HepG2 (cell line): ENCODE data around the gene ARMC10. TPM values are rescaled to one million over a fixed set of nuclear protein-coding genes. Genes with fewer than 3 reads are reported as not detected.
A peak's percentile ranks its signal among the peaks of the same experiment; 100 is the strongest.

ENCODE experiments used
- ELF4 ChIP-seq: sonication (generic); formaldehyde crosslinking; IDR thresholded peaks from 2 replicates; pipeline ENCODE4 v1.5.0; 2020; ENCODE audit warnings: missing genetic modification reagents, mild to moderate bottlenecking, moderate library complexity, borderline replicate concordance
- GATAD1 ChIP-seq: IDR thresholded peaks from 2 replicates; pipeline ENCODE4 v1.6.1; 2016; ENCODE audit warnings: missing genetic modification reagents, missing compliant biosample characterization
- GFI1 ChIP-seq: sonication (generic); formaldehyde crosslinking; IDR thresholded peaks from 2 replicates; pipeline ENCODE4 v1.5.0; 2020; ENCODE audit warnings: missing genetic modification reagents, mild to moderate bottlenecking, borderline replicate concordance
- HNF1A ChIP-seq, 2 experiments: sonication (generic) in 1 of 2; formaldehyde crosslinking in 1 of 2; IDR thresholded peaks; 2 replicates each; pipeline versions ENCODE4 v1.4.0 to v1.6.1; 2016 to 2020; ENCODE audit warnings: borderline replicate concordance in 1 of 2, low read depth in 1 of 2, mild to moderate bottlenecking in 1 of 2, missing genetic modification reagents in 1 of 2
- MTA1 ChIP-seq: sonication (generic); formaldehyde crosslinking; IDR thresholded peaks from 2 replicates; pipeline ENCODE4 v1.4.0; 2020; ENCODE audit warnings: missing genetic modification reagents, mild to moderate bottlenecking, borderline replicate concordance
- ZNF354B ChIP-seq: sonication (generic); formaldehyde crosslinking; IDR thresholded peaks from 2 replicates; pipeline ENCODE4 v1.8.0; 2022; ENCODE audit warnings: mild to moderate bottlenecking, missing genetic modification reagents
- ZNF446 ChIP-seq: sonication (generic); formaldehyde crosslinking; IDR thresholded peaks from 2 replicates; pipeline ENCODE4 v1.5.0; 2020; ENCODE audit warnings: mild to moderate bottlenecking, missing genetic modification reagents
- ZNF710 ChIP-seq: sonication (generic); formaldehyde crosslinking; IDR thresholded peaks from 2 replicates; pipeline ENCODE4 v1.5.0; 2020; ENCODE audit warnings: mild to moderate bottlenecking, missing genetic modification reagents, borderline replicate concordance
- ZNF770 ChIP-seq: sonication (generic); formaldehyde crosslinking; IDR thresholded peaks from 2 replicates; pipeline ENCODE4 v1.5.0; 2020; ENCODE audit warnings: mild to moderate bottlenecking, missing genetic modification reagents
- polyA plus RNA-seq, 8 experiments: library from polyadenylated mRNA; depleted of rRNA in 3 of 8; stranded (reverse) in 7 of 8; unstranded in 1 of 8; fragments of >200 nt; fragmentation: Illumina TruSeq in 4 of 8; extraction: Trizol in 4 of 8; gene quantifications; 2 replicates each; pipeline versions ENCODE4 v1.2.1 to v1.2.3, GENCODE V29; 2011 to 2016; ENCODE audit warnings: low read depth in 4 of 8, missing spikeins in 1 of 8, mixed read lengths in 1 of 8; ENCODE audit not compliant: insufficient read depth in 1 of 8
- total RNA-seq, 5 experiments: library from RNA; depleted of rRNA; stranded (reverse); fragments of >200 nt; fragmentation: Illumina TruSeq; extraction: Trizol; gene quantifications; 2 replicates each; pipeline ENCODE4 v1.2.3, GENCODE V29; 2016; ENCODE audit warnings: low read depth in 1 of 5
- TF ChIP-seq, protein P1 (sequence below): sonication (generic); formaldehyde crosslinking; IDR thresholded peaks from 2 replicates; pipeline ENCODE4 v1.8.0; 2022; ENCODE audit warnings: mild to moderate bottlenecking, missing genetic modification reagents
- TF ChIP-seq, protein P2 (sequence below): sonication (generic); formaldehyde crosslinking; IDR thresholded peaks from 2 replicates; pipeline ENCODE4 v1.4.0; 2020; ENCODE audit warnings: mild to moderate bottlenecking, missing genetic modification reagents, borderline replicate concordance

ARMC10 gene
- total and polyA plus RNA-seq, 2 of the 13 experiments (the other 11 are each of a cell fraction or from before 2014, with no cell fraction given): 11.3 to 23.7 TPM

- TF ChIP-seq, protein P1, sequence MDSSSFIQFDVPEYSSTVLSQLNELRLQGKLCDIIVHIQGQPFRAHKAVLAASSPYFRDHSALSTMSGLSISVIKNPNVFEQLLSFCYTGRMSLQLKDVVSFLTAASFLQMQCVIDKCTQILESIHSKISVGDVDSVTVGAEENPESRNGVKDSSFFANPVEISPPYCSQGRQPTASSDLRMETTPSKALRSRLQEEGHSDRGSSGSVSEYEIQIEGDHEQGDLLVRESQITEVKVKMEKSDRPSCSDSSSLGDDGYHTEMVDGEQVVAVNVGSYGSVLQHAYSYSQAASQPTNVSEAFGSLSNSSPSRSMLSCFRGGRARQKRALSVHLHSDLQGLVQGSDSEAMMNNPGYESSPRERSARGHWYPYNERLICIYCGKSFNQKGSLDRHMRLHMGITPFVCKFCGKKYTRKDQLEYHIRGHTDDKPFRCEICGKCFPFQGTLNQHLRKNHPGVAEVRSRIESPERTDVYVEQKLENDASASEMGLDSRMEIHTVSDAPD (CRISPR knock-in tag): peak; percentile 41; the same call in 1 of the 2 replicates
- no peak for TF ChIP-seq ZNF446 (CRISPR knock-in tag)
- no peak for TF ChIP-seq ZNF710
- 0 out of 2 replicates have a peak, but pooled peaks have one; percentile 35 for TF ChIP-seq ZNF354B (CRISPR knock-in tag)
- no peak for TF ChIP-seq GATAD1
- TF ChIP-seq ZNF770 (CRISPR knock-in tag): no peak
- TF ChIP-seq ELF4 (CRISPR knock-in tag): no peak
- TF ChIP-seq GFI1 (CRISPR knock-in tag): 0 out of 2 replicates have a peak, but pooled peaks have one; percentile 45
- TF ChIP-seq MTA1: peak; percentile 35; the same call in 1 of the 2 replicates
- no peak for TF ChIP-seq HNF1A (IDR thresholded peaks at IDR 0.05; ENCODE audit: low read depth)
- TF ChIP-seq HNF1A (CRISPR knock-in tag; IDR thresholded peaks at IDR 0.05; ENCODE audit: borderline replicate concordance): peak; percentile 63; the same call in 1 of the 2 replicates
- TF ChIP-seq, protein P2, sequence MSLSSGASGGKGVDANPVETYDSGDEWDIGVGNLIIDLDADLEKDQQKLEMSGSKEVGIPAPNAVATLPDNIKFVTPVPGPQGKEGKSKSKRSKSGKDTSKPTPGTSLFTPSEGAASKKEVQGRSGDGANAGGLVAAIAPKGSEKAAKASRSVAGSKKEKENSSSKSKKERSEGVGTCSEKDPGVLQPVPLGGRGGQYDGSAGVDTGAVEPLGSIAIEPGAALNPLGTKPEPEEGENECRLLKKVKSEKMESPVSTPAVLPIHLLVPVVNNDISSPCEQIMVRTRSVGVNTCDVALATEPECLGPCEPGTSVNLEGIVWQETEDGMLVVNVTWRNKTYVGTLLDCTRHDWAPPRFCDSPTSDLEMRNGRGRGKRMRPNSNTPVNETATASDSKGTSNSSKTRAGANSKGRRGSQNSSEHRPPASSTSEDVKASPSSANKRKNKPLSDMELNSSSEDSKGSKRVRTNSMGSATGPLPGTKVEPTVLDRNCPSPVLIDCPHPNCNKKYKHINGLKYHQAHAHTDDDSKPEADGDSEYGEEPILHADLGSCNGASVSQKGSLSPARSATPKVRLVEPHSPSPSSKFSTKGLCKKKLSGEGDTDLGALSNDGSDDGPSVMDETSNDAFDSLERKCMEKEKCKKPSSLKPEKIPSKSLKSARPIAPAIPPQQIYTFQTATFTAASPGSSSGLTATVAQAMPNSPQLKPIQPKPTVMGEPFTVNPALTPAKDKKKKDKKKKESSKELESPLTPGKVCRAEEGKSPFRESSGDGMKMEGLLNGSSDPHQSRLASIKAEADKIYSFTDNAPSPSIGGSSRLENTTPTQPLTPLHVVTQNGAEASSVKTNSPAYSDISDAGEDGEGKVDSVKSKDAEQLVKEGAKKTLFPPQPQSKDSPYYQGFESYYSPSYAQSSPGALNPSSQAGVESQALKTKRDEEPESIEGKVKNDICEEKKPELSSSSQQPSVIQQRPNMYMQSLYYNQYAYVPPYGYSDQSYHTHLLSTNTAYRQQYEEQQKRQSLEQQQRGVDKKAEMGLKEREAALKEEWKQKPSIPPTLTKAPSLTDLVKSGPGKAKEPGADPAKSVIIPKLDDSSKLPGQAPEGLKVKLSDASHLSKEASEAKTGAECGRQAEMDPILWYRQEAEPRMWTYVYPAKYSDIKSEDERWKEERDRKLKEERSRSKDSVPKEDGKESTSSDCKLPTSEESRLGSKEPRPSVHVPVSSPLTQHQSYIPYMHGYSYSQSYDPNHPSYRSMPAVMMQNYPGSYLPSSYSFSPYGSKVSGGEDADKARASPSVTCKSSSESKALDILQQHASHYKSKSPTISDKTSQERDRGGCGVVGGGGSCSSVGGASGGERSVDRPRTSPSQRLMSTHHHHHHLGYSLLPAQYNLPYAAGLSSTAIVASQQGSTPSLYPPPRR (CRISPR knock-in tag): no peak
These were observed at the start of gene ARMC10, which contains the start of gene FBXL13 (continued) for GRCh38 chr7:103074519-103075336.
